Rectal smooth muscle tissue (tissue), 1 donor: ENCODE results near the gene NDUFV2.

Experiments used
- H3K27ac ChIP-seq: one replicate; pipeline ENCODE4 v1.7.0; 2013; ENCODE audit warnings: low read depth, low read length, inconsistent platforms
- H3K27me3 ChIP-seq: one replicate; pipeline ENCODE4 v1.7.0; 2013; ENCODE audit warnings: low read length; ENCODE audit not compliant: control insufficient read depth, insufficient read depth
- H3K36me3 ChIP-seq: one replicate; pipeline ENCODE4 v1.7.0; 2013; ENCODE audit warnings: low read length; ENCODE audit not compliant: control insufficient read depth, insufficient read depth
- H3K4me1 ChIP-seq: one replicate; pipeline ENCODE4 v1.7.0; 2013; ENCODE audit warnings: low read length; ENCODE audit not compliant: control insufficient read depth, insufficient read depth
- H3K4me3 ChIP-seq: one replicate; pipeline ENCODE4 v1.7.0; 2013; ENCODE audit warnings: low read length
- H3K9ac ChIP-seq: one replicate; pipeline ENCODE4 v1.7.0; 2013; ENCODE audit warnings: low read length

The NDUFV2 gene

DNA sequence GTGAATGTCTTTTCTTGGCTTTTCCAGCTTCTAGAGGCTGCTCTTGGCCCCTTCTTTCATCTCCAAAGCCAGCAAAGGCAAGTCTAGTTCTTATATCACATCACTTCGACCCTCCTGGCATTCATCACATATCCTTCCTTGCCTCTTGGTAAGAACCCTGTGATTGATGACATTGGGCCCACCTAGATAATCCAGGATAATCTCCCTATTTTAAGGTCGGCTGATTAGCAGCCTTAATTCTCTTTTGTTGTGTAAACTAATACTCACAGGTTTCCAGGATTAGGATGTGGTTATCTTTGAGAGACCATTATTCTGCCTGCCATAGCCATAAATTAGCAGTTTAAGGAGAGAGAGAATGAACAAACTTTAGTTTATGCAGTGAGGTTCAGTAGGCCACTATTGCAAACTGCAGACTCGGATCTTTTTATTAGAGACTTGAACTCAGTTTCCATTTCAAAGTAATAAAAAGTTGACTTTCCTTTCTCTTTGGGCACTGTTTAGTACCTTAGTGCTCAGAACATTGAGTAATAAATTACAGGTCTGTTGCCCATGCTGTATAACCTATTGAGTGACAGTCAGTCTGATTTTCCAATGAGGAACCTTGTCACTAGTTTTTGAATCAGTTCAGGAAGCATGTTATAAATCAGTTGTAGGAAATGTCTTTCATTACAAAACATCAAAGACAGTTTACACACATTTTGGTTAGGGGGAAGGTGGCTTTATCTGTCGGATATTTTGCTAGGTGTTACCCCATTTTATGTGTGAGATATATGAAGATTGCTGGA lies 4.5 kb downstream of the NDUFV2 start:
- no peaks in the 10 kb centered on the region for H3K36me3 ChIP-seq
- no peak overlapping the region for H3K9ac ChIP-seq
- peak overlapping the region; percentile 54 for H3K27ac ChIP-seq
- H3K27me3 ChIP-seq = no peaks in the 10 kb centered on the region
- peaks cover 35% of the 10 kb centered on the region for H3K4me1 ChIP-seq
- H3K4me3 ChIP-seq = no peak overlapping the region

DNA sequence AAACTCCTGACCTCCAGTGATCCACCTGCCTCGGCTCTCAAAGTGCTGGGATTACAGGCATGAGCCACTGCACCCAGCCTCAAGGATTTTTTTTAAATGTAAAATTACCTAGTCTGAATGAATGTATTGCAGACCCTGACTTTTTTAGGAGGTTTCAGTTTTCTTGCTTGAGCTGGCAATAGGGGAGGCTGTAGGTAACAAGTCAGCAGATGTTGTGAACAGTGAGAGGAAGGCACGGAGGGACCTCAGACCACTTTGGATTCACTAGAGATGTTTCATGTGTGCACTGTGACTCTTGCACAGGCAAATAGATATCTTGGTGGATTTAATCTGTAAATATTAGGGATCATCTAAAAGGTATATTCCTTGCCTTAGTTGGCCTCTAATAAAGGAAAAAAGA lies 6.4 kb downstream of the NDUFV2 start:
- H3K36me3 ChIP-seq = no peaks in the 10 kb centered on the region
- H3K9ac ChIP-seq = no peak overlapping the region
- H3K4me1 ChIP-seq = peaks cover 39% of the 10 kb centered on the region
- H3K4me3 ChIP-seq = no peak overlapping the region
- no peak overlapping the region for H3K27ac ChIP-seq
- H3K27me3 ChIP-seq = no peaks in the 10 kb centered on the region

DNA sequence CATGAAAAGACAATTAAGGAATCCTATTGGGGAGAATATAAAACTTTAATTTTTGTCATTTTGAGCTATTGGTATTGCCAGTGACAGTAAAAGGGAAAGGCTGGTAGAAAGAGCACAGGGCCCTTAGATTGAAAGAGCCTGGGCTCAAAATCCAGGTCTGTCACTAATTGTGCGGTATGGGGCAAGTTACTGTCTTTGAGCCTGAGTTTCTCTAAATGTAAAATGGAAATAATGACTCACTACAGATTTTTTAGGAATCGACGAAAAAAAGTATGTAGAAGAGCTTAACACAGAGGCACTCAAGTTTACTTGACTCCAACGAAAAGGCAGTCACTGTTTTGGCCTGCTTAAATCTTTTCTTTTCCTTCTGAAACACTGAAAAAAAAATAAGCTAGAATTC lies 7.0 kb downstream of the NDUFV2 start:
- Histone ChIP-seq H3K4me3 (no peak overlapping the region), H3K27me3 (no peaks in the 10 kb centered on the region), H3K36me3 (no peaks in the 10 kb centered on the region), H3K9ac (no peak overlapping the region), H3K4me1 (peaks cover 37% of the 10 kb centered on the region), H3K27ac (no peak overlapping the region)

GRCh38 chr18:9113468-9114149 lies 11.1 kb downstream of the NDUFV2 start:
- no peaks in the 10 kb centered on the region for H3K36me3 ChIP-seq
- peak overlapping the region; percentile 32 for H3K4me3 ChIP-seq
- H3K27ac ChIP-seq = peak overlapping the region; percentile 27
- H3K9ac ChIP-seq = no peak overlapping the region
- H3K4me1 ChIP-seq = peaks cover 37% of the 10 kb centered on the region
- H3K27me3 ChIP-seq = no peaks in the 10 kb centered on the region

- peak overlapping the region; percentile 10 for H3K27ac ChIP-seq
- H3K4me1 ChIP-seq = peaks cover 34% of the 10 kb centered on the region
- no peaks in the 10 kb centered on the region for H3K36me3 ChIP-seq
- no peaks in the 10 kb centered on the region for H3K27me3 ChIP-seq
- H3K9ac ChIP-seq = no peak overlapping the region
- H3K4me3 ChIP-seq = no peak overlapping the region
Measured at GRCh38 chr18:9115984-9116383, 13.5 kb downstream of the NDUFV2 start.

DNA sequence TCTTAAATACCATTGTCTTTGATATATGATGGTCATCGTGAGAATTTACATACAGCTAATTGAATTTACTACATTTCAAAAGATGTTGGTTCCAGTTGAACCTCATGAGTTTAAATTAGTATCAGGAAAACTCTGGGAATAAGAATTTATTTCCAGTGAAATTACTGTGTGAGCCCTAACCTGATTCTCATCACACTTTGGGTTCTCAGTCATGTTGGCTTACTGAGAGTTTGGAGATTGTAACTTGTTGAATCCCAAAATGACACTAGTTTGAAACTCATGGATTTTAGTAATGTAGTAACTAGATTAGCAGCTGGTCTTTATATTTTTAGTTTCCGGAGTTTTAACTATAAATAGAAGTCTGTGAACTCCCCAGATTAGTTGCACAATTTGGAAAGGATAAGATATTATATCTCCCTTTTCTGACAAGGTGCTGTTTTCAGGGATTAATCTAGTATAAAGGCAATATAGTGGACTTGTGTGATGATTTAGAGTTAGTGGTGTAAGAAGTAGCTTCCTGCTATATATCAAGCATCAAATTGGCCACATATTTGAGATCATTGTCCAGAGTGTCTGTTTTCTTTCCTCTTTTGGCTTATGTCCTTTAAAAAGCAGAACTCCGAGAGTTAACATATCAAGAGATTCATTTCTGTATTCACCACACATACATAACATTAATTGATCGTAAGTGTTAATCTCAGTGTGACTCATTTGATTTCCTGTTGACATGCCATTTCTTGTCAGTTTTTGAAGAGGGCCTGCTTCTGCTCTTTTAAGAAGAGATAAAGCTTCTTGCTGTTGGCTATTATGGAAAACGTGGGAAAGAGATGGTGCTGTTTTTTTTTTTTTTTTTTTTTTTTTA lies 15.7 kb downstream of the NDUFV2 start:
- Histone ChIP-seq H3K36me3 (no peaks in the 10 kb centered on the region), H3K27ac (peak overlapping the region; percentile 77), H3K9ac (no peak overlapping the region), H3K4me3 (peak overlapping the region; percentile 41), H3K4me1 (peaks cover 28% of the 10 kb centered on the region), H3K27me3 (no peaks in the 10 kb centered on the region)

DNA sequence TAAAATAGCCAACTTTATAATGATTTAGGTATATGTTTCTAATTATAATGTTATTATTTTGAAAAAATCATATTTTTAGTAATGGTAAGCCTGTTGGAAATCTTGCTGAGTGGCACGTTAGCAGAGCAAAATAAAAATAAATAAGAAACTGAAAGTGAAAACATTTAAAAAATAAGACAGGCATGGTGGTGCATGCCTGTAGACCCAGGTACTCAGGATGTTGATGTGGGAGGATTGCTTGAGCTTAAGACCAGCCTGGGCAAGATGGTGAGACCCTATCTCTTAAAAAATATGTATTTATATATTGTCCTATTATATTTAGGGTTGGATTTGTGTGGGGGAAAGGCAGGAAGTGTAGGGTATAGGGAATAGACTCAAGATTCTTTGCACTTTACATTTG lies 18.3 kb downstream of the NDUFV2 start:
- Histone ChIP-seq H3K36me3 (peaks cover 4% of the 10 kb centered on the region), H3K27ac (no peak overlapping the region), H3K4me1 (peaks cover 18% of the 10 kb centered on the region), H3K9ac (no peak overlapping the region), H3K27me3 (no peaks in the 10 kb centered on the region), H3K4me3 (no peak overlapping the region)

- H3K36me3 ChIP-seq = peaks cover 7% of the 10 kb centered on the region
- no peak overlapping the region for H3K9ac ChIP-seq
- no peak overlapping the region for H3K4me3 ChIP-seq
- H3K27ac ChIP-seq = no peak overlapping the region
- peaks cover 8% of the 10 kb centered on the region for H3K4me1 ChIP-seq
- no peaks in the 10 kb centered on the region for H3K27me3 ChIP-seq
Measured at GRCh38 chr18:9123520-9123919, 21.0 kb downstream of the NDUFV2 start.

GRCh38 chr18:9124824-9125223 lies 22.3 kb downstream of the NDUFV2 start:
- H3K27ac ChIP-seq = no peak overlapping the region
- H3K4me1 ChIP-seq = peaks cover 7% of the 10 kb centered on the region
- H3K36me3 ChIP-seq = peaks cover 13% of the 10 kb centered on the region
- no peak overlapping the region for H3K9ac ChIP-seq
- H3K27me3 ChIP-seq = no peaks in the 10 kb centered on the region
- no peak overlapping the region for H3K4me3 ChIP-seq

- Histone ChIP-seq H3K27me3 (no peaks in the 10 kb centered on the region), H3K4me1 (peaks cover 2% of the 10 kb centered on the region), H3K4me3 (no peak overlapping the region), H3K36me3 (peaks cover 13% of the 10 kb centered on the region), H3K9ac (no peak overlapping the region), H3K27ac (no peak overlapping the region)
Measured at GRCh38 chr18:9126337-9126736, 23.8 kb downstream of the NDUFV2 start.

- Histone ChIP-seq H3K9ac (no peak overlapping the region), H3K4me1 (peaks cover 2% of the 10 kb centered on the region), H3K27ac (no peak overlapping the region), H3K27me3 (no peaks in the 10 kb centered on the region), H3K36me3 (peaks cover 11% of the 10 kb centered on the region), H3K4me3 (no peak overlapping the region)
Measured at GRCh38 chr18:9130195-9130594, 27.7 kb downstream of the NDUFV2 start.

DNA sequence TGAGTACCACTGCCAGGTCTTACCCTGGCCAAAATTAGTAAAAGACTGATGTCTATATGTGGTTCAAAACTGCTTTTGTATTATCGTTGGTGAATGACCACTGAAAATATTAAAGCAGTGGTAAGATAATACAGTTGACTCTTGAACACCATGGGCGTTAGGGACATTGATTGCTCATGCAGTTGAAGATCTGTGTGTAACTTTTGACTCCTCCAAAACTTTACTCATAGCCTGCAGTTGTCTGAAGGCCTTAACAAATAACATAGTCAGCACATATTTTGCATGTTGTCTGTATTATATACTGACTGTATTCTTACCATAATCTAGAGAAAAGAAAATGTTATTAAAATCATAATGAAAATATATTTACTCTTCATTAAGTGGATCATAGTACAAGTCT lies 28.3 kb downstream of the NDUFV2 start:
- Histone ChIP-seq H3K27me3 (no peaks in the 10 kb centered on the region), H3K9ac (no peak overlapping the region), H3K4me3 (no peak overlapping the region), H3K27ac (no peak overlapping the region), H3K4me1 (peaks cover 2% of the 10 kb centered on the region), H3K36me3 (peaks cover 11% of the 10 kb centered on the region)
